Keratinocyte (primary cell): ENCODE data around the gene RDH16. TPM values are rescaled to one million over a fixed set of nuclear protein-coding genes. Genes with fewer than 3 reads are reported as not detected.

Experiments
- DNase-seq: peaks from one replicate; pipeline ENCODE4 v3.0.0-alpha.2; 2011; ENCODE audit warnings: low read depth, missing footprints, low spot score
- FAIRE-seq: peaks from 2 replicates; lab custom pipeline; 2011; peaks lifted over from hg19 to GRCh38; lab: Jason Lieb, UNC
- H2AFZ ChIP-seq: 2 replicates; pipeline ENCODE4 v1.6.0; 2012; ENCODE audit warnings: low read length, control low read depth, inconsistent platforms; ENCODE audit not compliant: control insufficient read depth
- H3K27ac ChIP-seq: 2 replicates; pipeline ENCODE4 v1.5.1; 2011; ENCODE audit warnings: low read length; ENCODE audit not compliant: control insufficient read depth, insufficient read depth
- H3K27me3 ChIP-seq: 3 replicates; pipeline ENCODE4 v1.6.0; 2011; ENCODE audit warnings: low read length; ENCODE audit not compliant: control insufficient read depth, insufficient read depth; ENCODE audit errors: extremely low read depth
- H3K36me3 ChIP-seq, 2 experiments: 2 replicates in 1 of 2; 3 replicates in 1 of 2; pipeline ENCODE4 v1.5.1; 2011; ENCODE audit warnings: low read length in 2 of 2, mild to moderate bottlenecking in 1 of 2; ENCODE audit not compliant: control insufficient read depth in 2 of 2, insufficient read depth in 2 of 2; ENCODE audit errors: extremely low read depth in 1 of 2
- H3K4me1 ChIP-seq: 3 replicates; pipeline ENCODE4 v1.5.1; 2011; ENCODE audit warnings: low read length; ENCODE audit not compliant: control insufficient read depth, insufficient read depth; ENCODE audit errors: extremely low read depth
- H3K4me2 ChIP-seq: 3 replicates; pipeline ENCODE4 v1.6.0; 2011; ENCODE audit warnings: low read depth, low read length; ENCODE audit not compliant: control insufficient read depth, insufficient read depth; ENCODE audit errors: extremely low read depth
- H3K4me3 ChIP-seq, 3 experiments: fragments of 200-600 bp in 1 of 3; sonication (generic) in 1 of 3; 2 replicates in 2 of 3; 3 replicates in 1 of 3; pipeline ENCODE4 v1.5.1; 2011 to 2016; ENCODE audit warnings: low read length in 3 of 3, mild to moderate bottlenecking in 3 of 3, control low read depth in 2 of 3, inconsistent platforms in 1 of 3, low read depth in 1 of 3, mixed read lengths in 1 of 3, mixed run types in 1 of 3, moderate library complexity in 1 of 3; ENCODE audit not compliant: control insufficient read depth in 2 of 3, insufficient read depth in 2 of 3; ENCODE audit errors: extremely low read depth in 1 of 3
- H3K79me2 ChIP-seq: 2 replicates; pipeline ENCODE4 v1.6.0; 2012; ENCODE audit warnings: low read length; ENCODE audit not compliant: control insufficient read depth, insufficient read depth
- H3K9ac ChIP-seq: 3 replicates; pipeline ENCODE4 v1.6.0; 2011; ENCODE audit warnings: low read length; ENCODE audit not compliant: control insufficient read depth, insufficient read depth; ENCODE audit errors: extremely low read depth
- H3K9me1 ChIP-seq: 3 replicates; pipeline ENCODE4 v1.6.0; 2011; ENCODE audit warnings: low read length; ENCODE audit not compliant: control insufficient read depth, insufficient read depth; ENCODE audit errors: extremely low read depth
- H3K9me3 ChIP-seq: 2 replicates; pipeline ENCODE4 v1.5.1; 2012; ENCODE audit warnings: low read depth, low read length; ENCODE audit not compliant: control insufficient read depth
- H4K20me1 ChIP-seq: 3 replicates; pipeline ENCODE4 v1.6.0; 2011; ENCODE audit warnings: low read length; ENCODE audit not compliant: control insufficient read depth, insufficient read depth; ENCODE audit errors: extremely low read depth
- CTCF ChIP-seq, 3 experiments: IDR thresholded peaks in 1 of 3; conservative IDR thresholded peaks in 1 of 3; optimal IDR thresholded peaks in 1 of 3; 2 replicates in 2 of 3; 3 replicates in 1 of 3; pipeline versions ENCODE3 to v1.5.1; 2011; ENCODE audit warnings: low read length in 3 of 3, mild to moderate bottlenecking in 3 of 3, moderate library complexity in 2 of 3, control low read depth in 1 of 3, inconsistent platforms in 1 of 3; ENCODE audit not compliant: insufficient read depth in 2 of 3; ENCODE audit errors: extremely low read depth in 1 of 3
- EZH2 ChIP-seq: IDR thresholded peaks from one replicate; pipeline ENCODE4 v1.6.1; 2012; ENCODE audit warnings: inconsistent platforms, mild to moderate bottlenecking, low read length, moderate library complexity
- dilution Hi-C: fragments of 300-500 bp; cut with MboI; formaldehyde crosslinking; loops from one replicate; pipeline ENCODE4 v1.7.0; 2020; ENCODE audit warnings: low sequenced_read_pairs; ENCODE audit not compliant: extremely low pct_ligation_motif_present
- polyA plus RNA-seq, 5 experiments: library from polyadenylated mRNA; depleted of rRNA in 3 of 5; stranded (reverse) in 3 of 5; stranded (forward) in 1 of 5; unstranded in 1 of 5; fragments of >200 nt; gene quantifications; 1 replicate in 1 of 5; 2 replicates in 3 of 5; 3 replicates in 1 of 5; pipeline versions ENCODE4 v1.2.1 to v1.2.3, GENCODE V29; 2011 to 2012; ENCODE audit warnings: missing spikeins in 2 of 5, low read depth in 1 of 5, low replicate concordance in 1 of 5

RDH16 gene
- polyA plus RNA-seq, 1 donor (not counting 4 experiments of a cell fraction or from before 2014, with no cell fraction given) = 0.21 TPM

GRCh38 chr12:57000393-57000792 lies 43.0 kb upstream of the RDH16 start:
- Histone ChIP-seq H3K9me3 (no peaks in the 10 kb centered on the region), H3K79me2 (peaks cover 21% of the 10 kb centered on the region), H3K36me3 (peaks cover 18 to 25% of the 10 kb centered on the region in 2 experiments), H3K27ac (no peak overlapping the region), H4K20me1 (no peaks in the 10 kb centered on the region), H3K9ac (no peak overlapping the region), H3K9me1 (no peaks in the 10 kb centered on the region), H3K4me1 (peaks cover 5% of the 10 kb centered on the region), H3K4me2 (no peak overlapping the region), H3K27me3 (no peaks in the 10 kb centered on the region), H2AFZ (no peak overlapping the region), H3K4me3 (no peak overlapping the region)
- FAIRE-seq (no peak), DNase-seq (no peak)
- no peak for TF ChIP-seq CTCF (optimal IDR thresholded peaks at IDR 0.05 in 1 of 3, IDR thresholded peaks at IDR 0.05 in 1 of 3, conservative IDR thresholded peaks at IDR 0.05 in 1 of 3; ENCODE audit: extremely low read depth in 1 of 3, insufficient read depth in 2 of 3, low read length in 3 of 3)
- no peak for TF ChIP-seq EZH2
- dilution Hi-C loops = loop anchor here (10.0 kb wide), 1 partner anchor 246 kb away; the partner anchor contains the start of gene PRIM1

- no peak overlapping the region for H3K27ac ChIP-seq
- FAIRE-seq = no peak
- H3K4me1 ChIP-seq = no peaks in the 10 kb centered on the region
- dilution Hi-C loops = no loop called here
- H2AFZ ChIP-seq = no peak overlapping the region
- TF ChIP-seq CTCF (optimal IDR thresholded peaks at IDR 0.05 in 1 of 3, IDR thresholded peaks at IDR 0.05 in 1 of 3, conservative IDR thresholded peaks at IDR 0.05 in 1 of 3; ENCODE audit: extremely low read depth in 1 of 3, insufficient read depth in 2 of 3, low read length in 3 of 3) (no peak), EZH2 (no peak)
- H3K27me3 ChIP-seq = no peaks in the 10 kb centered on the region
- H3K4me2 ChIP-seq = no peak overlapping the region
- H3K9ac ChIP-seq = no peak overlapping the region
- H4K20me1 ChIP-seq = no peaks in the 10 kb centered on the region
- H3K9me3 ChIP-seq = no peaks in the 10 kb centered on the region
- no peak overlapping the region for H3K4me3 ChIP-seq
- no peak for DNase-seq
- H3K79me2 ChIP-seq = peaks cover 11% of the 10 kb centered on the region
- H3K36me3 ChIP-seq = peaks cover 18 to 24% of the 10 kb centered on the region in 2 experiments
- no peaks in the 10 kb centered on the region for H3K9me1 ChIP-seq
Observed at GRCh38 chr12:56999456-56999855, 42.0 kb upstream of the RDH16 start.
